Bronchial epithelial cell (primary cell): Measurements from ENCODE around the gene TMSB15B. TPM values are rescaled to one million over a fixed set of nuclear protein-coding genes. Genes with fewer than 3 reads are reported as not detected.
"Not testable (repeated sequence)": the region's sequence is repeated elsewhere in the genome, so short reads cannot be mapped to it uniquely, and the experiment has no call there.

ENCODE experiments used
- DNase-seq: peaks from one replicate; pipeline ENCODE4 v3.0.0-alpha.2; 2010; ENCODE audit warnings: low read depth
- FAIRE-seq: peaks from 2 replicates; lab custom pipeline; 2011; peaks lifted over from hg19 to GRCh38; lab: Jason Lieb, UNC
- H3K27me3 ChIP-seq: 2 replicates; pipeline ENCODE4 v1.5.1; 2011; ENCODE audit warnings: low read length; ENCODE audit not compliant: control insufficient read depth, insufficient read depth
- H3K36me3 ChIP-seq: 2 replicates; pipeline ENCODE4 v1.5.1; 2011; ENCODE audit warnings: low read length; ENCODE audit not compliant: control insufficient read depth, insufficient read depth
- H3K4me3 ChIP-seq: 2 replicates; pipeline ENCODE4 v1.5.1; 2011; ENCODE audit warnings: mild to moderate bottlenecking, low read depth, low read length, control low read depth
- total RNA-seq: library from RNA; depleted of rRNA; stranded (reverse); fragments of >200 nt; gene quantifications from 2 replicates; pipeline ENCODE4 v1.2.1, GENCODE V29; 2014
- TF ChIP-seq, protein P1 (sequence below): IDR thresholded peaks from 2 replicates; pipeline ENCODE4 v1.5.1; 2011; ENCODE audit warnings: mild to moderate bottlenecking, moderate library complexity, low read length, control low read depth, inconsistent platforms; ENCODE audit not compliant: insufficient read depth, severe bottlenecking

TMSB15B gene
- total RNA-seq, 1 donor from 2014 or later = 1.1 TPM

DNA sequence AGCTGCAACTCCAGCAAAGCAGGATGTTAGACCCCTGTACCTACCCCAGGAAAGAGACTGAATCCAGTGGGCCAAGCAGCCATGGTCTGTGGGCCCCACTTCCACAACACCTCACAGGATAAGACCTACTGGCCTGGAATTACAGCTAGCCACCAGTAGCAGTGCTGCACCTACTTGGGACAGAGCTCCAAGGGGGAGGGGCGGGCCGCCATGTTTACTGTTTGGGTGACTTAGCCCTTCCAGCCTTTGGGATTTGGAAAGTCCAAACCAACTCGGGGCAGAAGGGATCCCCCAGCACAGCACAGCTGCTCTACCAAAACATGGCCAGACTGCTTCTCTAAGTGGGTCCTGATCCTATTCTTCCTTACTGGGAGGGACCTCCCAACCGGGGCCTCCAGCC, 9.1 kb upstream of the TMSB15B start:
- no peaks in the 10 kb centered on the region for H3K27me3 ChIP-seq
- no peaks in the 10 kb centered on the region for H3K36me3 ChIP-seq
- FAIRE-seq = no peak
- no peak overlapping the region for H3K4me3 ChIP-seq
- no peak for DNase-seq
- TF ChIP-seq, protein P1, sequence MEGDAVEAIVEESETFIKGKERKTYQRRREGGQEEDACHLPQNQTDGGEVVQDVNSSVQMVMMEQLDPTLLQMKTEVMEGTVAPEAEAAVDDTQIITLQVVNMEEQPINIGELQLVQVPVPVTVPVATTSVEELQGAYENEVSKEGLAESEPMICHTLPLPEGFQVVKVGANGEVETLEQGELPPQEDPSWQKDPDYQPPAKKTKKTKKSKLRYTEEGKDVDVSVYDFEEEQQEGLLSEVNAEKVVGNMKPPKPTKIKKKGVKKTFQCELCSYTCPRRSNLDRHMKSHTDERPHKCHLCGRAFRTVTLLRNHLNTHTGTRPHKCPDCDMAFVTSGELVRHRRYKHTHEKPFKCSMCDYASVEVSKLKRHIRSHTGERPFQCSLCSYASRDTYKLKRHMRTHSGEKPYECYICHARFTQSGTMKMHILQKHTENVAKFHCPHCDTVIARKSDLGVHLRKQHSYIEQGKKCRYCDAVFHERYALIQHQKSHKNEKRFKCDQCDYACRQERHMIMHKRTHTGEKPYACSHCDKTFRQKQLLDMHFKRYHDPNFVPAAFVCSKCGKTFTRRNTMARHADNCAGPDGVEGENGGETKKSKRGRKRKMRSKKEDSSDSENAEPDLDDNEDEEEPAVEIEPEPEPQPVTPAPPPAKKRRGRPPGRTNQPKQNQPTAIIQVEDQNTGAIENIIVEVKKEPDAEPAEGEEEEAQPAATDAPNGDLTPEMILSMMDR = no peak

DNA sequence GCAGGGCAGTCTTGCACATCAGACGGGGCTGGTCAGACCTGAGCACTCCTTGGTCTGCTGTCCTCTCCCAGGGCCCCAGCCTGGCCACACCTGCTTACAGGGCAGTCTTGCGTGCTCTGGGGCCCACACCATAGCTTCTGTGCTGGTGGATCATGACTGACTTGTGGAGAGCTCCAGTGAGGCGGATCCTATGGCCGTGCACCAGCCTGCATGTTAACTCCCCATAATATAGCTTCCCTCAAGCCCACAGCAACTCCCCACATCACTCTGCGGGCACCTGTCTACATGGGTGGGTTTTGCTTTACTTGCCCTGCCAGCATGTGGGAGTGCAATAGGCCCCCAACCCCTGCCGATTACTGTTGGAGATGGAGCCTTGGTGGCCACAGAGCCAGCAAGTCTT, 8.2 kb upstream of the TMSB15B start:
- DNase-seq (no peak), FAIRE-seq (no peak)
- Histone ChIP-seq H3K4me3 (no peak overlapping the region), H3K36me3 (no peaks in the 10 kb centered on the region), H3K27me3 (no peaks in the 10 kb centered on the region)
- TF ChIP-seq, protein P1 = no peak

DNA sequence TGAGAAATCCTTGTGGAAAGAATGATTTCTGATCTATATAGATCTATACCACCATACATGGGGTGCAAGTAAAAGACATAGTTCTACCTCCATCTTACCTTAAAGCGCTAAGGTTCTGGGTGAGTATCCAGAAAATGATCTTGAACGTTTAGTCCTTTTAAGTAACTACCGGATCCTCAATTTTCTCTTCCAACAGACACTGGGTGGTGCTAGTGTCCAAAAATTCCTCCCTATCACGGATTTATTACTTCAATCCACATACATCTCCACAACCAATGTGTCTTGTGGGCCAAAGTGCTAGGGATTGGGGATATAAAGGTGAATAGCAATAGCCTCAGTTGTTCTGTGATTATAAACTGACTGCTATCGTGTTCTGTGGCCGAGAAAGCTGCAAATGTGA, 1.8 kb upstream of the TMSB15B start:
- not testable (repeated sequence) for H3K36me3 ChIP-seq, FAIRE-seq, H3K4me3 ChIP-seq, H3K27me3 ChIP-seq, DNase-seq

DNA sequence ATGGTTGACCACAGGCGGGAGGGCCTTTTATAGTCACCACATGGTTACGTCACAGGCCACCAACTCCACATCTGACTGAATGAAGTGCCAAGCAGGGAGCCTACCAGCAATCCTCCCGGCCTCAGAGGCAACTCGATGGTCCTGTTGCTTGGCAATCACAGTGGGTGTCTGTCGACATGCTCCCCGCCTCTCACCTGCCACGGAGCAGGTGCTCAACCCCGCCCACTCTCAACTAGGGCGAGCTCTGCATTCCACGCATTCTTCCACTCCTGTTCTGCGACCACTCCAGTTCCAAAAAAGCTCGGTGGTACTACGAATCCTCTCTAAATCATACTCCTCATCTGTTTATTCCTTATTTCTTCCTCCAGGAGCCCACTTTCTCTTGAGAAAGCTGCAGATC, 21.1 kb downstream of the TMSB15B start:
- not testable (repeated sequence) for H3K27me3 ChIP-seq, DNase-seq, FAIRE-seq, H3K36me3 ChIP-seq, H3K4me3 ChIP-seq

DNA sequence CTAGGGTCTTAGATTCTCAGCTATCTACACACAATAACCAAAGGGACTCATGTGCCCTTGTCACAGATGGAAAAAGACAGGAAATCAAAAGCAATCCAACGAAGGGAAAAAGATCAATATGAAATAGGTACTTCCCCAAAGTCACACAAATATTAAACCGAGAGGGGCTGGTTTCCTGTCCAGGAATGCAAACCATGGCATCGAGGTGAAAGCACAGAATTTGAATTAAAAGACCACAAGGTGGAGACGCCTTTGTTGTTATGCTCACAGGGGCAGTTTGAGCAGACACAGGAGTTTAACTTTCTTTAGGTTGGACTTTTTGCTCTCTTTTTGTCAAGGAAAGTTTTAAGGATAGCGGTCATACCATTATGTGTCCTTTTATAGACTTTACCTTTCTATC, 36.8 kb downstream of the TMSB15B start:
- no peak overlapping the region for H3K4me3 ChIP-seq
- H3K36me3 ChIP-seq = no peaks in the 10 kb centered on the region
- TF ChIP-seq, protein P1 = no peak
- FAIRE-seq (no peak), DNase-seq (no peak)
- no peaks in the 10 kb centered on the region for H3K27me3 ChIP-seq

DNA sequence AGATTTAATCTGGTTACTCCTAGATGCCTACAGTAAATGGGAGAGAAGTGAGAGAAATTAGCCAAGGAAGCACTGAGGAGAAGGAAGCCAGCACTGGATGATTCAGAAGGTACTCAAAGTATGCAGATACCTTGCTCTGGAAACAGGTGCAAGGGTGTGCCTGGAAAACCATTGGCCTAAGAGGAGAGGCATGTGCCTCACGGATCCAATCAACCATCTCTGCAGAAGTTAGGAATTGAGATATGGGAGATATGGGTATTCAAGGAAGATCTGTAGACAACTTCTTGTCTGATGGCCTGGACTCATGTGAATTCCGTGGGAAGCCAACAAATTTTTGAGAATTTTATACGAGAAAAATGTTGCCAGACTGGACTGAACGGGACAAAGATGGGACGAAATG, 46.4 kb downstream of the TMSB15B start:
- Histone ChIP-seq H3K36me3 (no peaks in the 10 kb centered on the region), H3K27me3 (no peaks in the 10 kb centered on the region), H3K4me3 (no peak overlapping the region)
- FAIRE-seq (no peak), DNase-seq (no peak)
- TF ChIP-seq, protein P1 = no peak

DNA sequence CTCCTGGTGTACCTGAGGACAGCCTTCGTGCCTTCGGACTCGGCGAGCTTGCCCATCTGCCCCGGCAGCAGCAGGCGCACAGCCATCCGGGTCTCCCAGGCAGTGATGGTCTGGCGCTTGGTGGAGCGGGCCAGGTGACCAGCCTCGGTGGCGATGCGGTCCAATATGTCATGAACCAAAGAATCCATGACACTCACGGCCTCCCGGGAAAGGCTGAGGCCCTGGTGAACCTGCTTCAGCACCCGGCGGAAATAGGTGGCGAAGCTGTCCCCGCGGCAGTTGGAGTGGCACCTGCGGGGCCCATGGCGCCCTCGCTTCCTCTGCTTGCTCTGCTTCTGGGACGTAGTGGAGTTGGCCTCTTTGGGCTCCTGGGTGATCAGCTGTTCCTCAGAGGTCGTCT, 50.7 kb downstream of the TMSB15B start:
- no peak for FAIRE-seq
- DNase-seq = no peak
- H3K27me3 ChIP-seq = no peaks in the 10 kb centered on the region
- H3K4me3 ChIP-seq = no peak overlapping the region
- H3K36me3 ChIP-seq = no peaks in the 10 kb centered on the region
- TF ChIP-seq, protein P1 = no peak
